Stomach (tissue), 4 donors: Measurements from ENCODE around the gene ZNFX1.

ENCODE experiments used
- POLR2A ChIP-seq, 4 donors: fragments of 450-650 bp; IDR thresholded peaks; one replicate each; pipeline ENCODE4 v1.6.1; 2016; ENCODE audit warnings: antibody characterized with exemption in 4 of 4, control low read depth in 2 of 4, mild to moderate bottlenecking in 1 of 4, moderate library complexity in 1 of 4
- TF ChIP-seq, protein P1 (sequence below), 7 experiments: fragments of 450-650 bp in 4 of 7; fragments of 200-600 bp in 3 of 7; sonication (generic) in 3 of 7; IDR thresholded peaks; one replicate each; pipeline ENCODE4 v1.5.1; 2016 to 2019; ENCODE audit warnings: antibody characterized with exemption in 7 of 7, control low read depth in 2 of 7, mild to moderate bottlenecking in 1 of 7

DNA sequence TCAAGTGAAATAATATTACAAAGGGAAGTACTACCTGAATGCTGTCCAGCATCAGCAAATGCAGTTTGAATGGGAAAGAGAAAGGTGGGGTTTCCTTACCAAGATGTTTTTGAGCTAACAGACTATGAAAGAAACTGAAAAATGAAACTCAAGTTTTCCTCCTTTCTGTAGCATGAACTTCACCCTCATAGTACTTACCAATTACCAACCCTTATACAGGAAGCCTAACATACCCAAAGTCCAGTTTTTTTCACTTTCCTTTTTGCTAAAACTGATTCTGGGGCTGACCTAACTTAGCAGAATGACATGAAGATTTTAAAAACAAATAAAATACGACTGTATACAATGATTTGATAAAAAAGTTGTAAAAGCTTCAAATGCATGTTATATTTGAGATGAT is 5.2 kb downstream of the ZNFX1 start:
- TF ChIP-seq, protein P1, sequence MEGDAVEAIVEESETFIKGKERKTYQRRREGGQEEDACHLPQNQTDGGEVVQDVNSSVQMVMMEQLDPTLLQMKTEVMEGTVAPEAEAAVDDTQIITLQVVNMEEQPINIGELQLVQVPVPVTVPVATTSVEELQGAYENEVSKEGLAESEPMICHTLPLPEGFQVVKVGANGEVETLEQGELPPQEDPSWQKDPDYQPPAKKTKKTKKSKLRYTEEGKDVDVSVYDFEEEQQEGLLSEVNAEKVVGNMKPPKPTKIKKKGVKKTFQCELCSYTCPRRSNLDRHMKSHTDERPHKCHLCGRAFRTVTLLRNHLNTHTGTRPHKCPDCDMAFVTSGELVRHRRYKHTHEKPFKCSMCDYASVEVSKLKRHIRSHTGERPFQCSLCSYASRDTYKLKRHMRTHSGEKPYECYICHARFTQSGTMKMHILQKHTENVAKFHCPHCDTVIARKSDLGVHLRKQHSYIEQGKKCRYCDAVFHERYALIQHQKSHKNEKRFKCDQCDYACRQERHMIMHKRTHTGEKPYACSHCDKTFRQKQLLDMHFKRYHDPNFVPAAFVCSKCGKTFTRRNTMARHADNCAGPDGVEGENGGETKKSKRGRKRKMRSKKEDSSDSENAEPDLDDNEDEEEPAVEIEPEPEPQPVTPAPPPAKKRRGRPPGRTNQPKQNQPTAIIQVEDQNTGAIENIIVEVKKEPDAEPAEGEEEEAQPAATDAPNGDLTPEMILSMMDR (IDR thresholded peaks at IDR 0.05) = no peak
- no peak for TF ChIP-seq POLR2A (IDR thresholded peaks at IDR 0.05)
